ENCODE measurements around the gene NOC2L.

GRCh38 chr1:947958-948357, 11.1 kb downstream of the NOC2L start:
- TF ChIP-seq CHD4 (IDR thresholded peaks at IDR 0.05; ENCODE audit: borderline replicate concordance) (no peak), USF2 (IDR thresholded peaks at IDR 0.05) (no peak), CBX8 (IDR thresholded peaks at IDR 0.05) (no peak)
- TF ChIP-seq, protein P1, sequence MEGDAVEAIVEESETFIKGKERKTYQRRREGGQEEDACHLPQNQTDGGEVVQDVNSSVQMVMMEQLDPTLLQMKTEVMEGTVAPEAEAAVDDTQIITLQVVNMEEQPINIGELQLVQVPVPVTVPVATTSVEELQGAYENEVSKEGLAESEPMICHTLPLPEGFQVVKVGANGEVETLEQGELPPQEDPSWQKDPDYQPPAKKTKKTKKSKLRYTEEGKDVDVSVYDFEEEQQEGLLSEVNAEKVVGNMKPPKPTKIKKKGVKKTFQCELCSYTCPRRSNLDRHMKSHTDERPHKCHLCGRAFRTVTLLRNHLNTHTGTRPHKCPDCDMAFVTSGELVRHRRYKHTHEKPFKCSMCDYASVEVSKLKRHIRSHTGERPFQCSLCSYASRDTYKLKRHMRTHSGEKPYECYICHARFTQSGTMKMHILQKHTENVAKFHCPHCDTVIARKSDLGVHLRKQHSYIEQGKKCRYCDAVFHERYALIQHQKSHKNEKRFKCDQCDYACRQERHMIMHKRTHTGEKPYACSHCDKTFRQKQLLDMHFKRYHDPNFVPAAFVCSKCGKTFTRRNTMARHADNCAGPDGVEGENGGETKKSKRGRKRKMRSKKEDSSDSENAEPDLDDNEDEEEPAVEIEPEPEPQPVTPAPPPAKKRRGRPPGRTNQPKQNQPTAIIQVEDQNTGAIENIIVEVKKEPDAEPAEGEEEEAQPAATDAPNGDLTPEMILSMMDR (IDR thresholded peaks at IDR 0.05), result no peak

Data from A549 (cell line).